Uterus (tissue), 4 donors: ENCODE data around the gene IRAK3. TPM values are rescaled to one million over a fixed set of nuclear protein-coding genes. Genes with fewer than 3 reads are reported as not detected.
A peak's percentile ranks its signal among the peaks of the same experiment; 100 is the strongest.
"Not testable (repeated sequence)": the region's sequence is repeated elsewhere in the genome, so short reads cannot be mapped to it uniquely, and the experiment has no call there.

Experiments
- DNase-seq, 2 donors: peaks; one replicate each; pipeline ENCODE4 v3.0.0-alpha.2; 2019 to 2020
- H3K27ac ChIP-seq, 2 donors: fragments of 200-600 bp; sonication (generic); 1 replicate in 1 of 2; 2 replicates in 1 of 2; pipeline ENCODE4 v1.5.1; 2016 to 2018
- H3K27me3 ChIP-seq, 2 donors: fragments of 200-600 bp; sonication (generic); one replicate each; pipeline ENCODE4 v1.5.1; 2018 to 2019; ENCODE audit warnings: control low read depth in 1 of 2
- H3K36me3 ChIP-seq, 2 donors: fragments of 200-600 bp; sonication (generic); one replicate each; pipeline ENCODE4 v1.5.1; 2019; ENCODE audit warnings: control low read depth in 1 of 2
- H3K4me1 ChIP-seq, 2 donors: fragments of 200-600 bp; sonication (generic); one replicate each; pipeline ENCODE4 v1.5.1; 2018 to 2019; ENCODE audit warnings: control low read depth in 1 of 2
- H3K4me3 ChIP-seq, 2 donors: fragments of 200-600 bp; sonication (generic); 1 replicate in 1 of 2; 2 replicates in 1 of 2; pipeline ENCODE4 v1.5.1; 2018 to 2019; ENCODE audit warnings: mild to moderate bottlenecking in 1 of 2
- H3K9me3 ChIP-seq, 2 donors: fragments of 200-600 bp; sonication (generic); one replicate each; pipeline ENCODE4 v1.5.1; 2019; ENCODE audit warnings: control low read depth in 1 of 2
- CTCF ChIP-seq, 4 experiments: fragments of 200-600 bp in 2 of 4; fragments of 450-650 bp in 2 of 4; sonication (generic) in 2 of 4; IDR thresholded peaks; one replicate each; pipeline ENCODE4 v1.5.1; 2016 to 2019; ENCODE audit warnings: antibody characterized with exemption in 4 of 4, mild to moderate bottlenecking in 2 of 4, moderate library complexity in 1 of 4
- POLR2A ChIP-seq, 2 donors: fragments of 450-650 bp; IDR thresholded peaks; one replicate each; pipeline ENCODE4 v1.6.1; 2016; ENCODE audit warnings: antibody characterized with exemption in 2 of 2, mild to moderate bottlenecking in 1 of 2, moderate library complexity in 1 of 2
- intact Hi-C: fragments of 100-400 bp; cut with DNase I; formaldehyde crosslinking; loops from one replicate; pipeline ENCODE4 v1.15.1; 2023; ENCODE audit warnings: low total_unique reads
- total RNA-seq, 4 donors: library from RNA; depleted of rRNA in 3 of 4; stranded (reverse); fragments of >200 nt in 3 of 4; gene quantifications; one replicate each; pipeline versions ENCODE4 v1.1.0 to v1.2.4, GENCODE V29; 2014 to 2023
- donor health status: DM: yes; HTN: yes; CAD: no.

Gene IRAK3
- total RNA-seq, 4 donors from 2014 or later: 18.7 to 39.7 (median 24.2) TPM

GRCh38 chr12:66297080-66297479 lies 108.1 kb downstream of the IRAK3 start:
- Histone ChIP-seq H3K27me3 (no peaks in the 10 kb centered on the region), H3K9me3 (no peaks in the 10 kb centered on the region), H3K27ac (no peak overlapping the region), H3K4me3 (no peak overlapping the region), H3K36me3 (no peaks in the 10 kb centered on the region), H3K4me1 (no peaks in the 10 kb centered on the region)
- intact Hi-C loops: no loop called here
- TF ChIP-seq POLR2A (IDR thresholded peaks at IDR 0.05) (no peak), CTCF (IDR thresholded peaks at IDR 0.05) (no peak)
- DNase-seq: no peak

- TF ChIP-seq POLR2A (IDR thresholded peaks at IDR 0.05) (no peak), CTCF (IDR thresholded peaks at IDR 0.05) (no peak)
These were observed 108.9 kb downstream of the IRAK3 start for GRCh38 chr12:66297923-66298322.

GRCh38 chr12:66301944-66302826 lies 113.2 kb downstream of the IRAK3 start, which contains the start of gene HELB:
HELB (plus strand) TSS chr12:66302493; CDS start chr12:66302604, 111 bp downstream.
- intact Hi-C loops: no loop called here
- H3K4me3 ChIP-seq: peak within 1 kb of the TSS; percentile 69 to 81
- H3K9me3 ChIP-seq: no peaks in the 10 kb centered on the region
- H3K4me1 ChIP-seq: no peaks in the 10 kb centered on the region
- TF ChIP-seq POLR2A (IDR thresholded peaks at IDR 0.05) (peak in 1 of 2 donors; percentile 51), CTCF (IDR thresholded peaks at IDR 0.05) (peak in 1 of 4 experiments; percentile 17)
- H3K27me3 ChIP-seq: no peaks in the 10 kb centered on the region
- peak within 1 kb of the TSS; percentile 76 to 83 for H3K27ac ChIP-seq
- DNase-seq: peak; percentile 97 to 98
- H3K36me3 ChIP-seq: no peaks in the 10 kb centered on the region

More at GRCh38 chr12:66297923-66298322, 108.9 kb downstream of the IRAK3 start:
- Histone ChIP-seq H3K9me3 (no peaks in the 10 kb centered on the region), H3K4me1 (no peaks in the 10 kb centered on the region), H3K27me3 (no peaks in the 10 kb centered on the region), H3K4me3 (no peak overlapping the region), H3K36me3 (no peaks in the 10 kb centered on the region), H3K27ac (no peak overlapping the region)
- intact Hi-C loops: no loop called here
- DNase-seq: no peak

- Histone ChIP-seq H3K36me3 (no peaks in the 10 kb centered on the region), H3K4me3 (peak overlapping the region; percentile 69 to 81), H3K9me3 (no peaks in the 10 kb centered on the region), H3K27me3 (no peaks in the 10 kb centered on the region), H3K27ac (peak overlapping the region; percentile 76 to 83), H3K4me1 (no peaks in the 10 kb centered on the region)
- intact Hi-C loops: no loop called here
- TF ChIP-seq POLR2A (IDR thresholded peaks at IDR 0.05): no peak
- no peak for DNase-seq
These were observed 113.8 kb downstream of the IRAK3 start for GRCh38 chr12:66302827-66303169.

GRCh38 chr12:66303316-66303804 lies 114.3 kb downstream of the IRAK3 start:
- H3K27ac ChIP-seq: peak overlapping the region in 1 of 2 donors; percentile 83
- H3K4me3 ChIP-seq, H3K36me3 ChIP-seq, H3K9me3 ChIP-seq, intact Hi-C loops, DNase-seq, H3K4me1 ChIP-seq, H3K27me3 ChIP-seq: not testable (repeated sequence)

Other genes with a start within 250 kb of the IRAK3 start
- 10 to 100 TPM in 1 of 4 donors, 1 to 10 TPM in 3; 3.5 to 17.1 (median 7.2) TPM for gene LLPH, start 58.5 kb upstream of the IRAK3 start, total RNA-seq
- gene TMBIM4, start 19.2 kb upstream of the IRAK3 start, total RNA-seq: 100 to 1,000 TPM; 102 to 187 (median 146) TPM
- 10 to 100 TPM in 1 of 4 donors, 1 to 10 TPM in 2, under 1 TPM in 1; 0.77 to 12.4 (median 6.1) TPM for gene HELB, start 113.3 kb downstream of the IRAK3 start, total RNA-seq